Natural killer cell (primary cell): ENCODE data around the gene SAMM50. TPM values are rescaled to one million over a fixed set of nuclear protein-coding genes. Genes with fewer than 3 reads are reported as not detected.

Experiments
- ATAC-seq, 3 donors: fragments of 150-1000 bp in 2 of 3; fragments of 200-7000 bp in 1 of 3; cut with Tn5 transposase; 1 replicate in 1 of 3; 2 replicates in 2 of 3; pipeline ENCODE4 v1.10.0; 2021; ENCODE audit warnings: mild to moderate bottlenecking in 2 of 3, moderate library complexity in 2 of 3
- DNase-seq, 2 donors: peaks; one replicate each; pipeline versions ENCODE4 v3.0.0 to v3.0.0-alpha.2; 2013 to 2021; ENCODE audit warnings: mixed read lengths in 1 of 2
- H3K27ac ChIP-seq: one replicate; pipeline ENCODE4 v1.5.1; 2013; ENCODE audit warnings: mild to moderate bottlenecking, low read length
- H3K27me3 ChIP-seq: one replicate; pipeline ENCODE4 v1.6.1; 2013; ENCODE audit warnings: low read length; ENCODE audit not compliant: control insufficient read depth, insufficient read depth
- H3K36me3 ChIP-seq: one replicate; pipeline ENCODE4 v1.6.1; 2013; ENCODE audit warnings: low read length; ENCODE audit not compliant: control insufficient read depth, insufficient read depth
- H3K4me1 ChIP-seq: one replicate; pipeline ENCODE4 v1.6.1; 2013; ENCODE audit warnings: low read length; ENCODE audit not compliant: control insufficient read depth, insufficient read depth
- H3K4me3 ChIP-seq: one replicate; pipeline ENCODE4 v1.5.1; 2013; ENCODE audit warnings: low read length
- H3K9me3 ChIP-seq: one replicate; pipeline ENCODE4 v1.6.1; 2013; ENCODE audit warnings: low read length; ENCODE audit not compliant: control insufficient read depth, insufficient read depth
- H3K27ac Mint-ChIP-seq, 2 donors: one replicate each; pipeline ENCODE4 v1.8.0; 2022; ENCODE audit warnings: mild to moderate bottlenecking in 2 of 2, mixed read lengths in 2 of 2, moderate library complexity in 1 of 2
- H3K27me3 Mint-ChIP-seq, 2 donors: one replicate each; pipeline ENCODE4 v1.8.0; 2022; ENCODE audit warnings: low read depth in 2 of 2, mixed read lengths in 2 of 2
- H3K36me3 Mint-ChIP-seq: one replicate; pipeline ENCODE4 v1.8.0; 2022; ENCODE audit warnings: mixed read lengths
- H3K4me1 Mint-ChIP-seq, 2 donors: one replicate each; pipeline ENCODE4 v1.8.0; 2022; ENCODE audit warnings: mixed read lengths in 2 of 2
- H3K4me3 Mint-ChIP-seq: one replicate; pipeline ENCODE4 v1.8.0; 2022; ENCODE audit warnings: mild to moderate bottlenecking, moderate library complexity, mixed read lengths
- H3K9me3 Mint-ChIP-seq, 2 donors: one replicate each; pipeline ENCODE4 v1.8.0; 2022; ENCODE audit warnings: mixed read lengths in 2 of 2
- WGBS: methylation state at CpG from one replicate; pipeline ENCODE4 v1.1.7; 2013; ENCODE audit warnings: missing lambda C conversion rate; ENCODE audit not compliant: insufficient coverage; 5-methylcytosine and 5-hydroxymethylcytosine counted together
- intact Hi-C: fragments of 100-400 bp; cut with micrococcal nuclease; formaldehyde crosslinking; loops from one replicate; pipeline ENCODE4 v1.14.2; 2022
- total RNA-seq, 4 donors: library from RNA; stranded (reverse); fragments of 120-200 nt in 1 of 4; gene quantifications; one replicate each; pipeline versions ENCODE4 v1.2.3 to v1.2.4, GENCODE V29; 2013 to 2022
- TF ChIP-seq, protein P1 (sequence below): fragments of 200-600 bp; IDR thresholded peaks from one replicate; pipeline ENCODE4 v1.8.0; 2022; ENCODE audit warnings: antibody characterized with exemption

SAMM50 gene
- total RNA-seq, 3 donors from 2014 or later (not counting 1 experiment from before 2014, with no cell fraction given), result 25.9 to 30.6 (median 29.7) TPM

DNA sequence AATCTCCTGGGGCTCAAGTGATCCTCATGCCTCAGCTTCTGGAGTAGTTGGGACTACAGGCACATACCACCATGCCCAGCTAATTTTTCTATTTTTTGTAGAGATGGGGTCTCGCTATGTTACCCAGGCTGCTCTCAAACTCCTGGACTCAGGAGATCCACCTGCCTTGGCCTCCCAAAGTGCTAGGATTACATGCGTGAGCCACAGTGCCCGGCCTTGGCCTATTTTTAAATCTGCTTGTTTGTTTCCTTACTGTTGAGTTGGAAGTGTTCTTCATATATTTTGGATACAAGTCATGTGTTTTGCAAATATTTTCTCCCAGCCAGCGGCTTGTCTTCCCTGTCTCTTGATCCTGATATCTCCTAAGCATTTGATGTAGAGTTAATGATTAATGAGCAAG, 73.8 kb downstream of the SAMM50 start:
- Mint-ChIP-seq H3K36me3 (no peaks in the 10 kb centered on the region), H3K9me3 (no peaks in the 10 kb centered on the region), H3K4me3 (no peak overlapping the region), H3K27ac (no peak overlapping the region), H3K27me3 (peaks cover 12 to 18% of the 10 kb centered on the region in 2 donors), H3K4me1 (peaks cover 27 to 31% of the 10 kb centered on the region in 2 donors)
- WGBS, result 97% methylated on average over 4 of the region's 4 CpGs
- H3K4me1 ChIP-seq, result peaks cover 38% of the 10 kb centered on the region
- H3K9me3 ChIP-seq, result no peaks in the 10 kb centered on the region
- intact Hi-C loops, result no loop called here
- no peak for ATAC-seq
- H3K27me3 ChIP-seq, result no peaks in the 10 kb centered on the region
- no peak for DNase-seq
- H3K36me3 ChIP-seq, result no peaks in the 10 kb centered on the region
- TF ChIP-seq, protein P1, sequence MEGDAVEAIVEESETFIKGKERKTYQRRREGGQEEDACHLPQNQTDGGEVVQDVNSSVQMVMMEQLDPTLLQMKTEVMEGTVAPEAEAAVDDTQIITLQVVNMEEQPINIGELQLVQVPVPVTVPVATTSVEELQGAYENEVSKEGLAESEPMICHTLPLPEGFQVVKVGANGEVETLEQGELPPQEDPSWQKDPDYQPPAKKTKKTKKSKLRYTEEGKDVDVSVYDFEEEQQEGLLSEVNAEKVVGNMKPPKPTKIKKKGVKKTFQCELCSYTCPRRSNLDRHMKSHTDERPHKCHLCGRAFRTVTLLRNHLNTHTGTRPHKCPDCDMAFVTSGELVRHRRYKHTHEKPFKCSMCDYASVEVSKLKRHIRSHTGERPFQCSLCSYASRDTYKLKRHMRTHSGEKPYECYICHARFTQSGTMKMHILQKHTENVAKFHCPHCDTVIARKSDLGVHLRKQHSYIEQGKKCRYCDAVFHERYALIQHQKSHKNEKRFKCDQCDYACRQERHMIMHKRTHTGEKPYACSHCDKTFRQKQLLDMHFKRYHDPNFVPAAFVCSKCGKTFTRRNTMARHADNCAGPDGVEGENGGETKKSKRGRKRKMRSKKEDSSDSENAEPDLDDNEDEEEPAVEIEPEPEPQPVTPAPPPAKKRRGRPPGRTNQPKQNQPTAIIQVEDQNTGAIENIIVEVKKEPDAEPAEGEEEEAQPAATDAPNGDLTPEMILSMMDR, result no peak
- no peak overlapping the region for H3K4me3 ChIP-seq
- no peak overlapping the region for H3K27ac ChIP-seq

DNA sequence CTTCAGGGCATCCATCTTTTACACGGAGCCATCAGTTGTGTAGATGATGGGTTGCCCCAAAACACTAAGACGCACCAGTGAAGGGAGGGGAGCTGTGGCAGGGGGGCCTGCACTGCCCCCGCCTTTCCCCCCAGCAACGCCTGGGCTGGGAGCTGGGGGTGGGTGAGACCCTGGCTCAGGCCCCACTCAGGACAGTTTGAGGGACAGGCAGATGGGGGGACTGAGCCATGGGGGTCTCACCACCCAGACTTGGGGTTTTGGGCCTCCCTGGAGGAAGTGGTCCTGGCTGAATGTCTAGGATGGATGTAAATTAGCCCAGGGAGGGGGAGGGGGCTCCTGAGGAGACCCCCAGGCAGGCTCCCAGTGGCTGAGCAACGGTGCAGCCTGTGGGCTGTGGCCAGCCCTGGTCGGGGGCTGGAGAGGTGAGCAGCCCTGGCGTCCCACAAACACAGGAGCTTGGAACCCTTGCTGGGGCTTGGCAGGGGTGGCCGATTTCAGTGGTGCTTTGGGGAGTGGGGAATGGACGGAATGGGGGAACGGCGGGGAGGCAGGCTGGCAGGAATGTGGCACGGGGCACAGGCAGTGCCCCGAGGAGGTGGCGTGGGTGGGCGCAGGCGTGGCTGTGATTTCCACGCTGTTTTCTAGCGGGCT, 74.9 kb downstream of the SAMM50 start:
- Histone ChIP-seq H3K4me1 (peaks cover 32% of the 10 kb centered on the region), H3K27ac (no peak overlapping the region), H3K27me3 (no peaks in the 10 kb centered on the region), H3K36me3 (no peaks in the 10 kb centered on the region), H3K4me3 (no peak overlapping the region), H3K9me3 (no peaks in the 10 kb centered on the region)
- Mint-ChIP-seq H3K4me3 (no peak overlapping the region), H3K4me1 (peaks cover 21 to 26% of the 10 kb centered on the region in 2 donors), H3K27ac (no peak overlapping the region), H3K36me3 (no peaks in the 10 kb centered on the region), H3K27me3 (peaks cover 12 to 18% of the 10 kb centered on the region in 2 donors), H3K9me3 (no peaks in the 10 kb centered on the region)
- ATAC-seq, result no peak
- intact Hi-C loops, result no loop called here
- 94% methylated on average over 18 of the region's 18 CpGs for WGBS
- TF ChIP-seq, protein P1, result no peak
- no peak for DNase-seq

DNA sequence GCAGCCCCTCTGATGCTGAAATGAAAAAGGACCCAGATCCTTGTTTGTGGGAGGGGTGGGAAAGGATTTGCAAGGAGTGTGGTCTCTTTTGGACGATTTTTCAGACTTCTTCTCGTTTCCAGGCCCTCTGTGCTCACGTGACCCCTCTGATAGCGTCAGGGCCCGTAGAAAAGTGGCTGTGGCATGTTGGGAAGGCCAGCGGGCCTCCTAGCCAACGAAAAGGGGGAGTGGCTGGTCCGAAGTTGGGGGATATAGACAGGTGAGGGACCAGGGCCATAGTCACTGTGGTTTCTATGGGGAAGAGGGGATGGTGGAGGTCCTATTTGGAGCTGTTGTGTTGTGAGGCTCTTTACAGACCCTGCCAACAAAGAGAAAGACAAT, 75.5 kb downstream of the SAMM50 start:
- no peaks in the 10 kb centered on the region for H3K9me3 ChIP-seq
- H3K27me3 Mint-ChIP-seq, result peaks cover 9 to 13% of the 10 kb centered on the region in 2 donors
- no peaks in the 10 kb centered on the region for H3K27me3 ChIP-seq
- ATAC-seq (no peak), DNase-seq (no peak)
- H3K27ac ChIP-seq, result no peak overlapping the region
- intact Hi-C loops, result no loop called here
- no peak overlapping the region for H3K4me3 ChIP-seq
- no peak overlapping the region for H3K4me3 Mint-ChIP-seq
- peaks cover 16 to 22% of the 10 kb centered on the region in 2 donors for H3K4me1 Mint-ChIP-seq
- H3K36me3 Mint-ChIP-seq, result no peaks in the 10 kb centered on the region
- TF ChIP-seq, protein P1, result no peak
- H3K27ac Mint-ChIP-seq, result no peak overlapping the region
- no peaks in the 10 kb centered on the region for H3K36me3 ChIP-seq
- WGBS, result 82% methylated on average over 8 of the region's 8 CpGs
- H3K9me3 Mint-ChIP-seq, result no peaks in the 10 kb centered on the region
- H3K4me1 ChIP-seq, result peaks cover 27% of the 10 kb centered on the region
